ENCODE results near the gene VOPP1.

VOPP1 gene

GRCh38 chr7:55427342-55427741 is 145.0 kb downstream of the VOPP1 start:
- DNase-seq = no peak

DNA sequence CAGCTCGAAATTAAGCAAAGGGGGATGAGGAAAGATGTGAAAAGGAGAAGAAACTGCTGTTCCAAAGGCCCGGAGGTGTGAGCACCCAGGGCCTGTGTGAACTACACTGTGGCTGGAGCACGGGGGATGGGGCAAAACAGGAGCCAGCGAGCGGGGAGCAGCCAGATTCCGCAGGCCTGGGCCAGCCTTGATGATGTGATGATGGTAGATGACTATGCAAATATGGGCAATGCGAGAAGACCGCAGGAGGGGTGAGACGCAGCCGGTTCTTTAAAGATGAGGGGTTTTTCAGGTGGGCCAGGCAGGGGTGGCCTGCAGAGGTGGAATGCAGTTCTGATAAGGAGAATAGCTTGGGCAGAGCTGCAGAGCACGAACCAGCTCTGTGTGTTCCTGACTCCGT is 145.6 kb downstream of the VOPP1 start:
- DNase-seq = no peak

DNA sequence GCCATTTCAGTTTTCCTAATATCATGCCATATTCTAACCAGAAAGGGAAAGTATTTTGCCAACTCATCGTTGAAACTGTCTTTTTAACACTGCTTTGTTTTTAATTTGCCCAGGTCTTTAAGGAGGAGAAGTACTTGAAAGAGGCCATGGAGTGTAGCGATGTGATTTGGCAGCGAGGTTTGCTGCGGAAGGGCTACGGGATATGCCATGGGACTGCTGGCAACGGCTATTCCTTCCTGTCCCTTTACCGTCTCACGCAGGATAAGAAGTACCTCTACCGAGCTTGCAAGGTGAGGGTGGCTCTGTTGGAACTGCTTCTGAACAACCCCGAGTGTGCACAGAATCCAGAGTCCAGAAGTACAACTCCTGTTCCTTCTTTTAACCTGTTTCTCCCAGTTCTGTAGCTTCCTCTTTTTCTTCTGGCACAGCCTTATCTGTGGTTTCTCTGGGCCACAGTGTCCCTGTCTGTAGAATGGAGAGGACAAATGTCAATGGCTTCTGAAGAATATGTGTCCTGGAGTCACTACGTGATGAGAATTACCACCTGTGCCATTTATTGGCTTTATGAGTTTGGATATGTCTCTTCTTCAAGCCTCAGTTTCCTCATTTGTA is 147.1 kb downstream of the VOPP1 start:
- DNase-seq = no peak

DNA sequence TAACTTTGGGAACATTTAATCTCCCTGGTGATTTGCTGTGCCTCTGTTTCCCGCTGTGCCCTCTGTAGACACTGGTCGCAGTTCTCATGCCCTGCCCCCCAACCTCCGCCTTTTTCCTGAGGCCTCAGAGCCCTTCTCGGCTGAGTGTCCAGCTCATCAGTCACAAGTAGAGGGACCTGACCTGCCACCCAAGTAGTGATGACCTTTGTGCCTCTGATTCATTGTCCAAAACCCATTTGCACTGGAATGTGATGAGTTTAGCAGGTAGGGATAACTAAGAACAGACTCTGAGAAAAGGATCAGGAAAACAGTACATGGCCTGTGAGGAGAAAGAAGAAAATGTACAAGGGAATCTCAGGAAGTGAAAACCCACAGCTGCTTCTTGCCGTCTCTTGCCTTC is 148.4 kb downstream of the VOPP1 start:
- no peak for DNase-seq

- DNase-seq = no peak
Observed at GRCh38 chr7:55423277-55423711, 149.0 kb downstream of the VOPP1 start.

Data from NCI-H2029 (cell line).